Calu3 (cell line): ENCODE data around the gene C6orf120. TPM values are rescaled to one million over a fixed set of nuclear protein-coding genes. Genes with fewer than 3 reads are reported as not detected.

ENCODE experiments used
- BruUV-seq: library from RNA; stranded (reverse); fragments of 400-500 nt; replicated peaks from 2 replicates; lab custom pipeline; 2021; lab: Mats Ljungman, UMichigan
- CTCF ChIA-PET: fragments of 300-600 bp; sonication (Branson Sonifier 250); formaldehyde crosslinking; loops from one replicate; lab custom pipeline; 2022; ENCODE audit warnings: antibody characterized with exemption; lab: Charles Lee
- DNase-seq: peaks from one replicate; pipeline ENCODE4 v3.0.0; 2022
- H3K27ac Mint-ChIP-seq: one replicate; pipeline ENCODE4 v1.8.0; 2022; ENCODE audit warnings: mixed read lengths; ENCODE audit not compliant: unreplicated experiment
- H3K27me3 Mint-ChIP-seq: one replicate; pipeline ENCODE4 v1.8.0; 2022; ENCODE audit warnings: mixed read lengths; ENCODE audit not compliant: unreplicated experiment
- H3K36me3 Mint-ChIP-seq: one replicate; pipeline ENCODE4 v1.8.0; 2022; ENCODE audit warnings: mild to moderate bottlenecking, moderate library complexity, mixed read lengths; ENCODE audit not compliant: insufficient read depth, unreplicated experiment
- H3K4me1 Mint-ChIP-seq: one replicate; pipeline ENCODE4 v1.8.0; 2022; ENCODE audit warnings: mild to moderate bottlenecking, low read depth, mixed read lengths; ENCODE audit not compliant: unreplicated experiment
- H3K4me3 Mint-ChIP-seq: one replicate; pipeline ENCODE4 v1.8.0; 2022; ENCODE audit warnings: mild to moderate bottlenecking, low read depth, moderate library complexity, mixed read lengths; ENCODE audit not compliant: unreplicated experiment
- H3K9me3 Mint-ChIP-seq: one replicate; pipeline ENCODE4 v1.8.0; 2022; ENCODE audit warnings: low read depth, mixed read lengths; ENCODE audit not compliant: unreplicated experiment
- intact Hi-C: fragments of 100-400 bp; cut with micrococcal nuclease; formaldehyde crosslinking; loops from one replicate; pipeline ENCODE4 v1.10.0; 2022; ENCODE audit not compliant: unreplicated experiment
- total RNA-seq: library from RNA; stranded (reverse); gene quantifications from 2 replicates; pipeline ENCODE4 v1.2.3, GENCODE V29; 2022
- TF ChIP-seq, protein P1 (sequence below): fragments of 200-600 bp; IDR thresholded peaks from one replicate; pipeline ENCODE4 v1.8.0; 2022; ENCODE audit warnings: antibody characterized with exemption; ENCODE audit not compliant: unreplicated experiment

C6orf120 gene
- total RNA-seq, 1 experiment from 2014 or later = 20.9 TPM

DNA sequence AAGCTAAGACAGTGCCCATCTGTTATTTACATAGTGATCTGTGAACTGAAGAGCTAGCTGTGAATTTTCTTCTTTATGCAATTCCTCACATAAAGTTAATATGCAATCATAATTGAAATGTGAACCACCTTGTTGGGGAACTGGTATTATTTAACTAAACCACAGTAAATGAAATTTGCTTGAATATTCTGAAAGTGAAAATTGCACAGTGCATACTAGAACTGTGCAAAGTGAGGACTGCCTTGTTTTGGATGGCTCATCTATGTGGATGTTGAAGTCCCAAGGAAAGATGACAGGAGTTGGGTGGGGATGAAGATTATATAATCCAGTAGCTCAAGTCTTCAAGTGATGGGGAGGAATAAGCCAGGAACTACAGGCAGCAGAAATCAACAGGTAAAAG lies 28.0 kb downstream of the C6orf120 start:
- Mint-ChIP-seq H3K27me3 (peaks cover 9% of the 10 kb centered on the region), H3K36me3 (peaks cover 6% of the 10 kb centered on the region), H3K4me3 (no peak overlapping the region), H3K27ac (no peak overlapping the region), H3K9me3 (no peaks in the 10 kb centered on the region), H3K4me1 (peaks cover 20% of the 10 kb centered on the region)
- intact Hi-C loops = no loop called here
- CTCF ChIA-PET = no interaction called here
- TF ChIP-seq, protein P1, sequence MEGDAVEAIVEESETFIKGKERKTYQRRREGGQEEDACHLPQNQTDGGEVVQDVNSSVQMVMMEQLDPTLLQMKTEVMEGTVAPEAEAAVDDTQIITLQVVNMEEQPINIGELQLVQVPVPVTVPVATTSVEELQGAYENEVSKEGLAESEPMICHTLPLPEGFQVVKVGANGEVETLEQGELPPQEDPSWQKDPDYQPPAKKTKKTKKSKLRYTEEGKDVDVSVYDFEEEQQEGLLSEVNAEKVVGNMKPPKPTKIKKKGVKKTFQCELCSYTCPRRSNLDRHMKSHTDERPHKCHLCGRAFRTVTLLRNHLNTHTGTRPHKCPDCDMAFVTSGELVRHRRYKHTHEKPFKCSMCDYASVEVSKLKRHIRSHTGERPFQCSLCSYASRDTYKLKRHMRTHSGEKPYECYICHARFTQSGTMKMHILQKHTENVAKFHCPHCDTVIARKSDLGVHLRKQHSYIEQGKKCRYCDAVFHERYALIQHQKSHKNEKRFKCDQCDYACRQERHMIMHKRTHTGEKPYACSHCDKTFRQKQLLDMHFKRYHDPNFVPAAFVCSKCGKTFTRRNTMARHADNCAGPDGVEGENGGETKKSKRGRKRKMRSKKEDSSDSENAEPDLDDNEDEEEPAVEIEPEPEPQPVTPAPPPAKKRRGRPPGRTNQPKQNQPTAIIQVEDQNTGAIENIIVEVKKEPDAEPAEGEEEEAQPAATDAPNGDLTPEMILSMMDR = no peak
- DNase-seq = no peak
- BruUV-seq = no TSS peak

DNA sequence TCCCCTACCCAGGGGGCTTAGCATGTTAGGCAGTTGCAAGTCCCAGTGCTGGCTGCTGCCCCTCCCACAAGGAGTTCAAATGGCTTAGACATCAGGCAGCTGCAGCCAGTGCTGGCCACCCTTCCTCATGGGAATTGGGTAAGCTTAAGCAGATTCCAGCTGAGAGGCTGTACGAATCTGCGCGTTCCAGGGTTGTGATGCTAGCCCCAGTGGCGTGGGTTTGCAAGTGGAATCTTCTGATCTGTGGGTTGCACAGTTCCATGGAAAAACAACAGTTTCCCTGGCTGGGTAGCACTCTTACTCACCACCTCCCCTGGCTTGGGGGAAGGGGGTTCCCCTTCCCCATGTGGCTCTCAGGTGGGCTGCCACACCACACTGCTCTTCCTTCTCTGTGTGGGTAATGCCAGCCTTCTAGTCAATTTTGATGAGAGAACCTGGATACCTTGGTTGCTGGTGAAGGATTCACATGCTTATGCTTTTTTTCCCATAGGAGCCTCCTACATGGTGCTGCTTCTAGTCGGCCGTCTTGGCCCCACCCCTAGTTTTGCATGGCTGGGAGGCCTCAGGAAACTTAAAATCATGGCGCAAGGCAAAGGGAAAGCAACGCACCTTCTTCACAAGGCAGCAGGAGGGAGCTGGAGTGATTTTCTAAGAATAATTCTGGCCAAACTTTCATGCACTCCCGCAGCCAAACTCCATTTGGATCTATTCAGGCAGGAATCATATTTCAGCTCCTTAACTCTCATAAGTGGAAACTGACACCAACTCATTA lies 36.5 kb downstream of the C6orf120 start:
- Mint-ChIP-seq H3K4me3 (no peak overlapping the region), H3K4me1 (no peaks in the 10 kb centered on the region), H3K9me3 (peaks cover 2% of the 10 kb centered on the region), H3K36me3 (no peaks in the 10 kb centered on the region), H3K27me3 (peaks cover 34% of the 10 kb centered on the region), H3K27ac (no peak overlapping the region)
- TF ChIP-seq, protein P1 = no peak
- no TSS peak for BruUV-seq
- CTCF ChIA-PET = no interaction called here
- intact Hi-C loops = no loop called here
- no peak for DNase-seq

DNA sequence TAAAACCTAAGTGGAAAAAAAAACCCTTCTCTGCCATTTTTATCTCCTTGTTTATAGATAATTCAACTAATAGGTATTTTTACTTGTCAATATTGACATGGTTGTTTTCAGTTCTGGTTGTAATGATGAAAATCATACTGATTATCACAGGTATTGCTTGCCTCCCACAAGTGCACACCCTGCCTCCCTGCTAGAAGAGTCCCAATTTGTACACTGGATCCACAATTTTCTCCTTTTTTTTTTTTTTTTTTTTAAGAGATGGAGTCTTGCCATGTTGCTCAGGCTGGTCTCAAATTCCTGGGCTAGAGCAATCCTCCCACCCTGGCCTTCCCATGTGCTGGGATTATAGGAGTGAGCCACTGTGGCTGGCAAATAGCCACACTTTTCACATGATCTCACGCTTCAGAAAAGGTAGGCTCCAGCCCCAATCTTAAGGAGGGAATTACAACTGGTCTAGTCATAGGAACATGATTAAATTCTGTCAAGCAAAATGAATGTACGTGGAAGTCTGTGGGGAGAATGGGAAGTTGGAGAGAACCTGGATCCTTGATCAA lies 37.1 kb downstream of the C6orf120 start:
- DNase-seq = no peak
- intact Hi-C loops = no loop called here
- H3K27me3 Mint-ChIP-seq = peaks cover 34% of the 10 kb centered on the region
- H3K36me3 Mint-ChIP-seq = no peaks in the 10 kb centered on the region
- H3K9me3 Mint-ChIP-seq = peaks cover 2% of the 10 kb centered on the region
- H3K4me1 Mint-ChIP-seq = no peaks in the 10 kb centered on the region
- no TSS peak for BruUV-seq
- no peak overlapping the region for H3K27ac Mint-ChIP-seq
- no peak overlapping the region for H3K4me3 Mint-ChIP-seq
- CTCF ChIA-PET = no interaction called here
- TF ChIP-seq, protein P1 = no peak

DNA sequence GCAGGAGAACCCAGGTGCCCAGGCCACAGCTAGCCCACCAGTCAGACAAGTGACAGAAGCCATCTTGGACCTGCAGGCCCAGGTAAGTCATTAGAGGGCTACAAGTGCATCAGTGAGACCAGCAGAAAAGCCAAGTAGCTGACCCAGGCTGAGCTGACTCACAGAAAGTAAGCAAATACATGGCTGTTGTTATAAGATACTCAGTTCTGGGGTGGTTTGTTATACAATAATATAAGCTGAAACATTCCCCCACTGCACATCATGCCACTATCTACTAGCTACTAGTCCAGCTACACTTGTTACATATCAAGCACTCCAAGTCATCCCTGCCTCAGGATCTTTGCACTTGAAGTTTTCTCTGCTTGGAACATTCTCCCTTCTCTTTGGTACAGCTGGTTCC lies 39.4 kb downstream of the C6orf120 start:
- Mint-ChIP-seq H3K27ac (no peak overlapping the region), H3K4me1 (peaks cover 3% of the 10 kb centered on the region), H3K36me3 (no peaks in the 10 kb centered on the region), H3K27me3 (peaks cover 12% of the 10 kb centered on the region), H3K4me3 (no peak overlapping the region), H3K9me3 (peaks cover 1% of the 10 kb centered on the region)
- intact Hi-C loops = no loop called here
- no peak for DNase-seq
- BruUV-seq = no TSS peak
- CTCF ChIA-PET = no interaction called here
- TF ChIP-seq, protein P1 = no peak
